ENCODE data around the gene EPC2.

The EPC2 gene

DNA sequence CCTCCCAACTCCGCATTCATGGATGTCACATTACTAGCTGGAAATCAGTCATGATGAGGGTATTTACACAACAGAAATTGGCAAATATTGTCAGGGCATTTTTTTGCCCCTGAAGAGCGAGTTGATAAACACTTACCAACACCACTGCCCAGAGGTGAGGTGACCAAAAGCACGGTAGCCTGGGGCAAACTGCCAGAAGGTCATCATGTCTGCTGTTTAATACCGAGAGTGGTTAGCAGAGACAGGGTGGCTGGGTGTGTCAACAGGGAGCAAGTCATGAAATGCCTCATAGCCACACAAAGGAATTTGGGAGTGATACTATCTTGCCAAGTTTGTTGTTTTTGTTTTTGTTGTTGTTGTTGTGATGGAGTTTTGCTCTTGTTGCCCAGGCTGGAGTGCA, 37.0 kb upstream of the EPC2 start:
- TF ChIP-seq, protein P1, sequence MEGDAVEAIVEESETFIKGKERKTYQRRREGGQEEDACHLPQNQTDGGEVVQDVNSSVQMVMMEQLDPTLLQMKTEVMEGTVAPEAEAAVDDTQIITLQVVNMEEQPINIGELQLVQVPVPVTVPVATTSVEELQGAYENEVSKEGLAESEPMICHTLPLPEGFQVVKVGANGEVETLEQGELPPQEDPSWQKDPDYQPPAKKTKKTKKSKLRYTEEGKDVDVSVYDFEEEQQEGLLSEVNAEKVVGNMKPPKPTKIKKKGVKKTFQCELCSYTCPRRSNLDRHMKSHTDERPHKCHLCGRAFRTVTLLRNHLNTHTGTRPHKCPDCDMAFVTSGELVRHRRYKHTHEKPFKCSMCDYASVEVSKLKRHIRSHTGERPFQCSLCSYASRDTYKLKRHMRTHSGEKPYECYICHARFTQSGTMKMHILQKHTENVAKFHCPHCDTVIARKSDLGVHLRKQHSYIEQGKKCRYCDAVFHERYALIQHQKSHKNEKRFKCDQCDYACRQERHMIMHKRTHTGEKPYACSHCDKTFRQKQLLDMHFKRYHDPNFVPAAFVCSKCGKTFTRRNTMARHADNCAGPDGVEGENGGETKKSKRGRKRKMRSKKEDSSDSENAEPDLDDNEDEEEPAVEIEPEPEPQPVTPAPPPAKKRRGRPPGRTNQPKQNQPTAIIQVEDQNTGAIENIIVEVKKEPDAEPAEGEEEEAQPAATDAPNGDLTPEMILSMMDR (IDR thresholded peaks at IDR 0.05; ENCODE audit: low read depth, low read length) = no peak
- no peak overlapping the region for H3K4me3 ChIP-seq (ENCODE audit: low read depth, low read length)

DNA sequence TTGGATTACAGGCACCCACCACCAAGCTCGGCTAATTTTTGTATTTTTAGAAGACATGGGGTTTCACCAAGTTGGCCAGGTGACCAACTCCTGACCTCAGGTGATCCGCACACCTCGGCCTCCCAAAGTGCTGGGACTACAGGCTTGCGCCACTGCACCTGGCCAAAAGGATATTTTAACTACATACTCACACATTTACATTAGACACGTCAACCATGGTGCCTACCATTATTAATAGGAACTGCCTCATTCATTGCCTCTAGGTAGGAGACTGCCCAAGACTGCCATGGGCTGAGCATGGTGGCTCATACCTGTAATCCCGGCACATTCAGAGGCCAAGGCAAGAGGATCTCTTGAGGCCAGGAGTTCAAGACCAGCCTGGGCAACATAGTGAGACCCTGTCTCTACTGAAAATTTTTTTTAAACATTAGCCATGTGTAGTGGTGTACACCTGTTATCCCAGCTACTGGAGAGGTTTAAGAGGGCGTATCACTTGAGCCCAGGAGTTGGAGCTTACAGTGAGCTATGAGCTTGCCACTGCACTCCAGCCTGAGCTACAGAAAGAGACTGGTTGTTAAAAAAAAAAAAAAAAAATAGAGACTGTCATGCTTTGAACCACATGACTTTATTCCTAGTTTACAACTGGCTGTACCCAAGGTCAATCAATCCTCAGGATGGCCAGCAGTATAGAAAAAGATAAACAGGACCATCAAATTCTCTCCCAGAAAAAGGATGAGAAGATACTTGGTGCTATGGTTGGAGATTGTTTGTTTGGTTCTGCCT, 31.1 kb upstream of the EPC2 start:
- TF ChIP-seq, protein P1 (IDR thresholded peaks at IDR 0.05; ENCODE audit: low read depth, low read length) = no peak
- no peak overlapping the region for H3K4me3 ChIP-seq (ENCODE audit: low read depth, low read length)

DNA sequence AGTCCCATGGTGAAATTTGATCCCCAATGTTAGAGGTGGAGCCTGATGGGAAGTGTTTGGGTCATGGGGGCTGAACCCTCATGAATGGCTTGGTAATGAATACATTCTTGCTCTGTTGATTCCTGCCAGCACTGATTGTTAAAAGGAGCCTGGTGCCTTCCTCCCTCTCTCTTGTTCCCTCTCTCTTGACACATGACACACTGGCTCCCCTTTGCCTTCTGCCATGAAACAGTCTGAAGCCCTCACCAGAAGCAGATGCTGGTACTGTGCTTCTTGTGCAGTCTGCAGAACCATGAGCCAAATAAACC, 30.6 kb upstream of the EPC2 start:
- no peak overlapping the region for H3K4me3 ChIP-seq (ENCODE audit: low read depth, low read length)
- TF ChIP-seq, protein P1 (IDR thresholded peaks at IDR 0.05; ENCODE audit: low read depth, low read length) = no peak

DNA sequence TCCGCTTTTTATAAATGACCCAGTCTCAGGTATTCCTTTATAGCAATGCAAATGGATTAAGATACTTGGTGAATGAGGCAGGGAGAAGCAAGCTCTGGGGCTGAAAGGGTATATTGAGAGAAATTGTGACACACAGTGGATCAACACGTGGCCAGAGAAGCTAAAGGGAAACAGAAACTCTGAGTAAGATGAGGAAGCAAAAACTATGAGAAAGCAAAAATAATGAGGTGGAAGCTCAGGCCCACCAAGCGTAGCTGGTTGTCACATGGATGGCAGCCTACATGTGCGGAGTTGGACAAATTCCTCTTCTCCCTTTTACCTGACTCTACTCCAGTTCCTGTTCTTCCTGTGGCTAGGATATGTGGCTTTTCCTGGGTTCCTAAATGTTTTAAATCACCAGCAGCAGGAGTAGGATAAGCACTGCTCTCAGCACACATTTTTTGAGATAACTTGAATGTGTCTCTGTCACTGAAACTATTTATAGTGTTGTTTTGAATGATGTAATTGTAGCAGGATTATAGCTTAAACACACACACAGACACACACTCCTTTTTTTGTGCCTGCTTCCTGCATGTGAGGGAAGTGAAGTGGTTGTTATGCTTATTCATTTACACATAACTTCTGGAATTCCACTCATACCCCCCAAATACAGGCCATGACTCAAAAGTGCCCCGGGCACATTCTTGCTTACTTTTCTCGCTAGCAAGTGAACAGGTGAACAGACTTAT, 30.1 kb upstream of the EPC2 start:
- H3K4me3 ChIP-seq (ENCODE audit: low read depth, low read length) = no peak overlapping the region
- TF ChIP-seq, protein P1 (IDR thresholded peaks at IDR 0.05; ENCODE audit: low read depth, low read length) = no peak

DNA sequence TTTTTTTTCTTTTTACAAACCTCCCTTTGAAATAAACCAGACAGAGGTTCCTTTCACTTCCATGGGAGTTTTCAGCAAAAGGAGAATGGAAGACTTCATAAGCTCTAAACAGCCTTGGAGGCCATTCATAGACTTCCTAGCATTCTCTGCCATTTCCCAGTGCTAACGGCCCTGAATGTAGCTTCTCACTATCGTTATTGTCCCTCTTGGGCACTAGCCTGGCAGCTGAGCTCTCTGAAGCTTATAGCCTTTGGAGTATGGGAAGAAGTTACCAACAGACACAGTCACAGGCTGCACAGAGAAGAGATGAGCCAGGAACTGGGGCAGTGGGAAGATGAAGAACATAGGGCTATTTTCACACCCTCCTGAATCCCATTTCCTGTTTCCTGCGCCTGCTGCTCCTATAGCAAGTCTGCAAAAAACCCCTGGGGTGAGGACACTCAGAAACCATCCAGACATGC, 29.1 kb upstream of the EPC2 start:
- TF ChIP-seq, protein P1 (IDR thresholded peaks at IDR 0.05; ENCODE audit: low read depth, low read length) = no peak
- H3K4me3 ChIP-seq (ENCODE audit: low read depth, low read length) = no peak overlapping the region

DNA sequence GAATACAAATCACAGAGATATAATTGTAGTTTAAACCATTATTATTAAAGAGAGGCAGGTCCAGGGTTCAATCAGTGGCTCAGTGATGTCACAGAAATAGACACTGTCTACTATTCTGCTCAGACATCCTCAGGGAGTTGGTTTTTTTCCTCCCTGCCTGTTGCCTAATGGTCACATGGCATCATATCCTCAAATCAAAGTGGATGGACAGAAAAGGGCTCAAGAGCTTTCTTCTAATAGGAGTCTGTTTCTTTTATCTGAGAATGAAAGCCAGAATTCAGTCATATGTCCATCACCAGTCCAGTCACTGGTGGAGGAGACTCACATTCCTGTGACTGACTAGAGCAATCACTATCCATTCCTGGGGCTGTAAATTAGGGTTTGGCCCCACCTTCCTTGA, 27.9 kb upstream of the EPC2 start:
- no peak overlapping the region for H3K4me3 ChIP-seq (ENCODE audit: low read depth, low read length)
- TF ChIP-seq, protein P1 (IDR thresholded peaks at IDR 0.05; ENCODE audit: low read depth, low read length) = no peak

DNA sequence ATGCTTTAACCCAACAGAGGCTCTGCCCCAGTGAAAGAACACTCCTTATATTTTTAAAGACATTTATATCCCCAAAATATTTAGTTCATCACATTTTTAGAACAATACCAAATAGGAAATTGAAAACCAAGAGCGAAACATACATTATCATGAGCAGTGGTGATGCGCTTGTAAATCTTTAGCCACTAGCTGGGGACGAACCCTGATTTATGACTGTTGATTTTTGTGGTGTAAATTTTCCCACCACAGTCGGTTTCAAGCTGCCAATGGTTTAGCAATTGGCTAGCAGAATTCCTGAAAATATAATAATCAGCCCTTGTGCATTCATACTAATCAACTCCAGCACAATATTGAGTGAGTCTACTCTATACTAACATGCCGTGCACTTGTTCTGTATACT, 27.3 kb upstream of the EPC2 start:
- TF ChIP-seq, protein P1 (IDR thresholded peaks at IDR 0.05; ENCODE audit: low read depth, low read length) = no peak
- no peak overlapping the region for H3K4me3 ChIP-seq (ENCODE audit: low read depth, low read length)

All from WI38 (cell line).